H9 (cell line): ENCODE measurements around the gene TMEM178B. TPM values are rescaled to one million over a fixed set of nuclear protein-coding genes. Genes with fewer than 3 reads are reported as not detected.

Source experiments
- DNase-seq: peaks from one replicate; pipeline ENCODE4 v3.0.0-alpha.2; 2017
- H2AFZ ChIP-seq: one replicate; pipeline ENCODE4 v1.6.1; 2013; ENCODE audit warnings: mild to moderate bottlenecking, low read length, control low read depth, moderate library complexity
- H2AK5ac ChIP-seq: 2 replicates; pipeline ENCODE4 v1.6.1; 2013; ENCODE audit warnings: low read length, control low read depth, mixed read lengths; ENCODE audit not compliant: insufficient read length
- H2BK120ac ChIP-seq: one replicate; pipeline ENCODE4 v1.6.1; 2013; ENCODE audit warnings: low read depth, mild to moderate bottlenecking, low read length, control low read depth, inconsistent platforms; ENCODE audit not compliant: poor library complexity, severe bottlenecking
- H2BK12ac ChIP-seq: 2 replicates; pipeline ENCODE4 v1.6.1; 2013; ENCODE audit warnings: low read length, control low read depth, mixed read lengths, low read depth; ENCODE audit not compliant: insufficient read length
- H2BK15ac ChIP-seq: 2 replicates; pipeline ENCODE4 v1.6.1; 2013; ENCODE audit warnings: low read depth, low read length, control low read depth
- H2BK20ac ChIP-seq: one replicate; pipeline ENCODE4 v1.6.1; 2013; ENCODE audit warnings: low read depth, mild to moderate bottlenecking, low read length, control low read depth, inconsistent platforms; ENCODE audit not compliant: poor library complexity, severe bottlenecking
- H2BK5ac ChIP-seq: 2 replicates; pipeline ENCODE4 v1.6.1; 2013; ENCODE audit warnings: low read length, control low read depth, mixed read lengths; ENCODE audit not compliant: insufficient read length
- H3K14ac ChIP-seq: 2 replicates; pipeline ENCODE4 v1.6.1; 2013; ENCODE audit warnings: low read length, control low read depth; ENCODE audit not compliant: insufficient read depth
- H3K18ac ChIP-seq: 2 replicates; pipeline ENCODE4 v1.6.1; 2013; ENCODE audit warnings: low read depth, mild to moderate bottlenecking, mixed read lengths, low read length, control low read depth; ENCODE audit not compliant: insufficient read length
- H3K23ac ChIP-seq: 2 replicates; pipeline ENCODE4 v1.6.1; 2013; ENCODE audit warnings: low read length, control low read depth, mixed read lengths, low read depth; ENCODE audit not compliant: insufficient read length
- H3K23me2 ChIP-seq: 2 replicates; pipeline ENCODE4 v1.6.1; 2013; ENCODE audit warnings: low read depth, mild to moderate bottlenecking, mixed read lengths, low read length, control low read depth; ENCODE audit not compliant: insufficient read length, poor library complexity, severe bottlenecking
- H3K27ac ChIP-seq: 2 replicates; pipeline ENCODE4 v1.5.1; 2013; ENCODE audit warnings: low read length, control low read depth, mixed read lengths, low read depth; ENCODE audit not compliant: insufficient read length
- H3K27me3 ChIP-seq: 2 replicates; pipeline ENCODE4 v1.6.1; 2013; ENCODE audit warnings: low read length, control low read depth, inconsistent platforms; ENCODE audit not compliant: insufficient read depth
- H3K4ac ChIP-seq: 2 replicates; pipeline ENCODE4 v1.6.1; 2013; ENCODE audit warnings: low read depth, mild to moderate bottlenecking, control low read depth, inconsistent platforms, low read length, moderate library complexity
- H3K4me1 ChIP-seq: 2 replicates; pipeline ENCODE4 v1.6.1; 2013; ENCODE audit warnings: low read length, control low read depth, inconsistent platforms; ENCODE audit not compliant: insufficient read depth
- H3K4me2 ChIP-seq: 2 replicates; pipeline ENCODE4 v1.6.1; 2013; ENCODE audit warnings: low read length, control low read depth, mixed read lengths; ENCODE audit not compliant: insufficient read length, insufficient read depth
- H3K56ac ChIP-seq: 2 replicates; pipeline ENCODE4 v1.6.1; 2013; ENCODE audit warnings: low read depth, mild to moderate bottlenecking, mixed read lengths, low read length, control low read depth; ENCODE audit not compliant: insufficient read length
- H3K79me1 ChIP-seq: 2 replicates; pipeline ENCODE4 v1.6.1; 2013; ENCODE audit warnings: low read depth, mild to moderate bottlenecking, moderate library complexity, low read length, control low read depth, inconsistent platforms; ENCODE audit not compliant: insufficient read depth, poor library complexity, severe bottlenecking
- H3K79me2 ChIP-seq: 2 replicates; pipeline ENCODE4 v1.6.1; 2013; ENCODE audit warnings: low read length, control low read depth, inconsistent platforms; ENCODE audit not compliant: insufficient read depth
- H3K9ac ChIP-seq: 2 replicates; pipeline ENCODE4 v1.6.1; 2013; ENCODE audit warnings: low read length, control low read depth, mixed read lengths; ENCODE audit not compliant: insufficient read length; ENCODE audit errors: extremely low read depth
- H3K9me3 ChIP-seq: one replicate; pipeline ENCODE4 v1.6.1; 2013; ENCODE audit warnings: low read depth, low read length, inconsistent platforms; ENCODE audit not compliant: control insufficient read depth
- H3T11ph ChIP-seq: one replicate; pipeline ENCODE4 v1.6.1; 2013; ENCODE audit warnings: mild to moderate bottlenecking, low read length, control low read depth, inconsistent platforms
- H4K20me1 ChIP-seq: one replicate; pipeline ENCODE4 v1.6.1; 2013; ENCODE audit not compliant: control insufficient read depth, insufficient read length, insufficient read depth
- H4K5ac ChIP-seq: 2 replicates; pipeline ENCODE4 v1.6.1; 2013; ENCODE audit warnings: low read depth, mild to moderate bottlenecking, mixed read lengths, low read length, control low read depth; ENCODE audit not compliant: insufficient read length
- H4K8ac ChIP-seq: replicated peaks from 2 replicates; pipeline ENCODE4 v1.6.1; 2013; ENCODE audit warnings: low read length, control low read depth, mixed read lengths, low read depth; ENCODE audit not compliant: insufficient read length
- H4K91ac ChIP-seq: 2 replicates; pipeline ENCODE4 v1.6.1; 2013; ENCODE audit warnings: low read depth, mild to moderate bottlenecking, moderate library complexity, mixed read lengths, low read length, control low read depth; ENCODE audit not compliant: insufficient read length
- H3K27ac Mint-ChIP-seq, 3 experiments: 2 replicates in 2 of 3; 3 replicates in 1 of 3; pipeline ENCODE4 v1.8.0; 2020 to 2021; ENCODE audit warnings: mixed read lengths in 3 of 3, mild to moderate bottlenecking in 1 of 3, moderate library complexity in 1 of 3
- H3K27me3 Mint-ChIP-seq: 2 replicates; pipeline ENCODE4 v1.8.0; 2021; ENCODE audit warnings: low read depth, mild to moderate bottlenecking, moderate library complexity, mixed read lengths
- H3K36me3 Mint-ChIP-seq, 3 experiments: 2 replicates in 2 of 3; 3 replicates in 1 of 3; pipeline ENCODE4 v1.8.0; 2020 to 2021; ENCODE audit warnings: low read depth in 3 of 3, mixed read lengths in 3 of 3; ENCODE audit not compliant: insufficient read depth in 1 of 3
- H3K4me1 Mint-ChIP-seq, 2 experiments: 2 replicates each; pipeline ENCODE4 v1.8.0; 2020; ENCODE audit warnings: mixed read lengths in 2 of 2
- H3K4me3 Mint-ChIP-seq, 2 experiments: 2 replicates in 1 of 2; 3 replicates in 1 of 2; pipeline ENCODE4 v1.8.0; 2020 to 2021; ENCODE audit warnings: mild to moderate bottlenecking in 2 of 2, mixed read lengths in 2 of 2, moderate library complexity in 1 of 2
- H3K9me3 Mint-ChIP-seq, 2 experiments: 2 replicates in 1 of 2; 3 replicates in 1 of 2; pipeline ENCODE4 v1.8.0; 2020; ENCODE audit warnings: mild to moderate bottlenecking in 2 of 2, mixed read lengths in 2 of 2, moderate library complexity in 1 of 2
- WGBS: extraction: QIAGEN DNeasy Blood & Tissue Kit; methylation state at CpG from one replicate; pipeline ENCODE4 v1.1.7; 2013; ENCODE audit warnings: missing lambda C conversion rate, low lambda C conversion rate, mixed read lengths; ENCODE audit not compliant: insufficient read length; ENCODE audit errors: extremely low coverage; 5-methylcytosine and 5-hydroxymethylcytosine counted together
- total RNA-seq: library from RNA; stranded (reverse); gene quantifications from 2 replicates; pipeline ENCODE4 v1.2.1, GENCODE V29; 2021
- TF ChIP-seq, protein P1 (sequence below): fragments of 200-600 bp; sonication (generic); conservative IDR thresholded peaks from 3 replicates; pipeline ENCODE4 v1.8.0; 2021; ENCODE audit warnings: antibody characterized with exemption, mild to moderate bottlenecking

Gene TMEM178B
- total RNA-seq, 1 experiment from 2014 or later: 11.3 TPM

DNA sequence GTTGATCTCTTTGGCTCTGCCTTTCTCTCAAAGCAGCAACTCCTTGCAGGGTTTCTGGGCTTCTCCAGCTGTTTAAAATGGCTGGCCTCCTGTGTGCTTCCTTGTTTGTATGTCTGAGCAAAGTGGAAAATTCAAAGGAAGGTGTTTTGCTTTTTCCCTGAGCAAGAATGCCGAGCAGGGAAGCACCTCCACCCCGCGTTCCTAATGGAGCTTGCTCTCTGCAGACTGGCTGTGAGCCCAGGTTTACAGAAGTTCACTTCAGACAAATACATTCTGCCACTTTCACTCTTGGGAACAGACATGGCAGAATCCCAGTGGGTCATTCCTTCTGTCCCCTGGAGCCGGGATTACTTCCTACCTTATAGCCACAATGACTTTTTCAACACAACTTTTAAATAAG, 295.6 kb downstream of the TMEM178B start:
- no peak overlapping the region for H2BK12ac ChIP-seq
- no peak overlapping the region for H2BK5ac ChIP-seq
- H3K79me2 ChIP-seq: no peaks in the 10 kb centered on the region
- no peak overlapping the region for H3T11ph ChIP-seq
- H2AFZ ChIP-seq: no peak overlapping the region
- H3K23me2 ChIP-seq: no peaks in the 10 kb centered on the region
- WGBS: no CpG with 5 or more reads among the region's 4 CpGs
- H3K4ac ChIP-seq: no peak overlapping the region
- H3K4me1 Mint-ChIP-seq: peaks cover 37% of the 10 kb centered on the region in 2 experiments
- no peak overlapping the region for H3K23ac ChIP-seq
- no peak overlapping the region for H4K8ac ChIP-seq
- no peak overlapping the region for H2BK120ac ChIP-seq
- H3K36me3 Mint-ChIP-seq: peaks cover 0 to 1% (median 0%) of the 10 kb centered on the region in 3 experiments; a peak in 1 of 7 replicates
- H2AK5ac ChIP-seq: no peak overlapping the region
- H3K56ac ChIP-seq: no peak overlapping the region
- no peak overlapping the region for H4K5ac ChIP-seq
- H3K9ac ChIP-seq: no peak overlapping the region
- H3K18ac ChIP-seq: no peak overlapping the region
- H3K79me1 ChIP-seq: no peaks in the 10 kb centered on the region
- H3K27me3 ChIP-seq: no peaks in the 10 kb centered on the region
- H3K9me3 ChIP-seq: no peaks in the 10 kb centered on the region
- no peaks in the 10 kb centered on the region for H3K27me3 Mint-ChIP-seq
- no peak overlapping the region for H3K4me3 Mint-ChIP-seq
- H3K27ac Mint-ChIP-seq: no peak overlapping the region
- H4K91ac ChIP-seq: no peak overlapping the region
- H3K27ac ChIP-seq: no peak overlapping the region
- no peaks in the 10 kb centered on the region for H3K9me3 Mint-ChIP-seq
- H2BK15ac ChIP-seq: no peak overlapping the region
- H3K14ac ChIP-seq: no peak overlapping the region
- no peak overlapping the region for H2BK20ac ChIP-seq
- no peaks in the 10 kb centered on the region for H4K20me1 ChIP-seq
- H3K4me2 ChIP-seq: no peak overlapping the region
- DNase-seq: no peak
- H3K4me1 ChIP-seq: peaks cover 8% of the 10 kb centered on the region; the same call in 1 of the 2 replicates
- TF ChIP-seq, protein P1, sequence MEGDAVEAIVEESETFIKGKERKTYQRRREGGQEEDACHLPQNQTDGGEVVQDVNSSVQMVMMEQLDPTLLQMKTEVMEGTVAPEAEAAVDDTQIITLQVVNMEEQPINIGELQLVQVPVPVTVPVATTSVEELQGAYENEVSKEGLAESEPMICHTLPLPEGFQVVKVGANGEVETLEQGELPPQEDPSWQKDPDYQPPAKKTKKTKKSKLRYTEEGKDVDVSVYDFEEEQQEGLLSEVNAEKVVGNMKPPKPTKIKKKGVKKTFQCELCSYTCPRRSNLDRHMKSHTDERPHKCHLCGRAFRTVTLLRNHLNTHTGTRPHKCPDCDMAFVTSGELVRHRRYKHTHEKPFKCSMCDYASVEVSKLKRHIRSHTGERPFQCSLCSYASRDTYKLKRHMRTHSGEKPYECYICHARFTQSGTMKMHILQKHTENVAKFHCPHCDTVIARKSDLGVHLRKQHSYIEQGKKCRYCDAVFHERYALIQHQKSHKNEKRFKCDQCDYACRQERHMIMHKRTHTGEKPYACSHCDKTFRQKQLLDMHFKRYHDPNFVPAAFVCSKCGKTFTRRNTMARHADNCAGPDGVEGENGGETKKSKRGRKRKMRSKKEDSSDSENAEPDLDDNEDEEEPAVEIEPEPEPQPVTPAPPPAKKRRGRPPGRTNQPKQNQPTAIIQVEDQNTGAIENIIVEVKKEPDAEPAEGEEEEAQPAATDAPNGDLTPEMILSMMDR: no peak
